ENCODE results near the gene TNFRSF13B. TPM values are rescaled to one million over a fixed set of nuclear protein-coding genes. Genes with fewer than 3 reads are reported as not detected.

TNFRSF13B gene
- total RNA-seq, 3 donors from 2014 or later = 0.38 to 1.4 (median 0.98) TPM

DNA sequence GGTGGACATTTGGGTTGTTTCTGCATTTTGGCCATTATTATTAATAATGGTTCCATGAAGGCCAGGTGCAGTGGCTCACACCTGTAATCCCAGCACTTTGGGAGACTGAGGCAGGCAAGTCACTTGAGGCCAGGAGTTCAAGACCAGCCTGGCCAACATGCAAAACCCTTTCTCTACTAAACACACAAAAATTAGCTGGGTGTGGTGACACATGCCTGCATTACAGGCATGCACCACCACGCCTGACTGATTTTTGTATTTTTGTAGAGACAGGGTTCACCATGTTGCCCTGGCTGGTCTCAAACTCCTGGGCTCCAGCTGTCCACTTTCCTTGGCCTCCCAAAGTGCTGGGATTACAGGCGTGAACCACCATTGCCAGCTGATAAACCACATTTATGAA is 58.5 kb downstream of the TNFRSF13B start:
- ATAC-seq (no peak), DNase-seq (no peak)
- H3K36me3 ChIP-seq (ENCODE audit: low read depth) = no peaks in the 10 kb centered on the region
- no peak for TF ChIP-seq CTCF (IDR thresholded peaks at IDR 0.05)
- no peaks in the 10 kb centered on the region for H3K9me3 ChIP-seq
- intact Hi-C loops (cut with DNase I, micrococcal nuclease) = no loop called here
- no peaks in the 10 kb centered on the region for H3K4me1 ChIP-seq (ENCODE audit: low read depth)
- no peak overlapping the region for H3K4me3 ChIP-seq

GRCh38 chr17:16912021-16912962 is 59.6 kb downstream of the TNFRSF13B start:
- Histone ChIP-seq H3K36me3 (ENCODE audit: low read depth) (no peaks in the 10 kb centered on the region), H3K4me3 (no peak overlapping the region), H3K4me1 (ENCODE audit: low read depth) (no peaks in the 10 kb centered on the region), H3K9me3 (no peaks in the 10 kb centered on the region)
- intact Hi-C loops (cut with DNase I, micrococcal nuclease) = no loop called here
- no peak for DNase-seq
- no peak for ATAC-seq
- TF ChIP-seq CTCF (IDR thresholded peaks at IDR 0.05) = no peak

- H3K9me3 ChIP-seq = no peaks in the 10 kb centered on the region
- H3K36me3 ChIP-seq (ENCODE audit: low read depth) = no peaks in the 10 kb centered on the region
- no peak overlapping the region for H3K4me3 ChIP-seq
- no peak for ATAC-seq
- no peak for TF ChIP-seq CTCF (IDR thresholded peaks at IDR 0.05)
- H3K4me1 ChIP-seq (ENCODE audit: low read depth) = no peaks in the 10 kb centered on the region
- DNase-seq = no peak
- intact Hi-C loops (cut with DNase I, micrococcal nuclease) = no loop called here
These were observed 60.6 kb downstream of the TNFRSF13B start for GRCh38 chr17:16911141-16911937.

DNA sequence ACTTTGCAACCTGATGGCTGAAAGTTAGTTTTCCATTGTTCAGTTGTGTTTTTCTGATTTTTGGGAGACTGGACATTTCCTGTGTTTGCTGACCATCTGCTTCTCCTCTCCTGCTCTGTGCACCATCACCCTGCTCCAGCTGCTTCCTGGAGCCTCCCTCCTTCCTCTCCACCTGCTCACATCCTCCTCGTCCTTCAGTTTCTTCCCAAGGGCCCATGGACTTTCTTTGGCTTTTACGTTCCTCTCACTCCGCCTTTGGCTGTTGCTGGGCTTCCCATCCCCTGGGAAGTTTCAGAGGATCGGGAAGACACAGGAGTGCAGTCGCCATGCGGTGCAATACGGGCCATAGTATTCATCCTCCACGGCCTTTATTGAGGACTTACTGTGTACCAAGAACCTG is 61.6 kb downstream of the TNFRSF13B start:
- no peak for ATAC-seq
- Histone ChIP-seq H3K9me3 (no peaks in the 10 kb centered on the region), H3K36me3 (ENCODE audit: low read depth) (no peaks in the 10 kb centered on the region), H3K4me3 (no peak overlapping the region), H3K4me1 (ENCODE audit: low read depth) (no peaks in the 10 kb centered on the region)
- intact Hi-C loops (cut with DNase I, micrococcal nuclease) = no loop called here
- no peak for DNase-seq
- no peak for TF ChIP-seq CTCF (IDR thresholded peaks at IDR 0.05)

DNA sequence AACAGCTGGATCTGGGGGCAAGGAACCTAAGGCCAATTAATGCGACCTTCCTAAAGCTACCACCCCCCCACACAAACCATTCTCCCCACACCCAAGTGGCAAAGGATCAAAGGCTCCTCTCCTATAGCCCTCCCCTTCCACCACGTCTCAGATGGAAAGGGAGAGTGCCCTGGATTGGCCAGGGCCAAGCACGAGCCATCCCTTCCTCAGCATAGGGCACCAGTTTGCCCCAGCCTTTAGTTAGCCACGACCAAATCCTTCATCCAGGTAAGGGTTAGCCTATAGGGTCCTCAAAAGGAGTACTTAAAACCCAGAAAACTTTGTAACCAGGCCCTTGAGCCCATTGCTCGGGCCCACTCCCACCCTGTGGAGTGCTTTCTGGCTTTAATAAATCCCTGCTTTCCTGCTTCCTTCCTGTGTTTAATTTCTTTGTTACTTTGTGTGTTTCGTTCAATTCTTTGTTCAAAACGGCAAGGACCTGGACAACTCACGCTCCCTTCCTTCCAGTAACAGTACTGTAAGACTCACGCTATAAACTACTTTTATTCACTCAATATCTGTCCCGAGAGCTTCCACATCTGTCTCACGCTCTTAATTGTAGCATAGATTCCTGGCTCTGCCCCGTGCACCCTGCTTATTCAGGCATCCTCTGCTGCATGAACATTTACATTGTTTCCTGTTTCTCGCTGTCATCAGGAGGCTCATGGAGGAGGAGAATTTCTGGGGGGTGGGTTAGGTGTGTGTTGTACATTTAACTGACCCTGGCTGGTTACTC is 62.3 kb downstream of the TNFRSF13B start:
- DNase-seq = no peak
- no peak for ATAC-seq
- H3K4me1 ChIP-seq (ENCODE audit: low read depth) = no peaks in the 10 kb centered on the region

More for the DNA sequence above, 62.3 kb downstream of the TNFRSF13B start:
- no peaks in the 10 kb centered on the region for H3K9me3 ChIP-seq
- intact Hi-C loops (cut with DNase I, micrococcal nuclease) = no loop called here
- no peaks in the 10 kb centered on the region for H3K36me3 ChIP-seq (ENCODE audit: low read depth)
- no peak for TF ChIP-seq CTCF (IDR thresholded peaks at IDR 0.05)
- H3K4me3 ChIP-seq = no peak overlapping the region

Measured in mucosa of descending colon (tissue), 3 donors.